Esophagus squamous epithelium (tissue), 4 donors: ENCODE data around the gene EDA.

ENCODE experiments used
- POLR2A ChIP-seq, 4 donors: fragments of 450-650 bp; IDR thresholded peaks; one replicate each; pipeline ENCODE4 v1.6.1; 2017; ENCODE audit warnings: antibody characterized with exemption in 4 of 4, mild to moderate bottlenecking in 4 of 4, moderate library complexity in 3 of 4
- TF ChIP-seq, protein P1 (sequence below), 6 experiments: fragments of 450-650 bp in 4 of 6; fragments of 200-600 bp in 2 of 6; sonication (generic) in 2 of 6; IDR thresholded peaks; one replicate each; pipeline ENCODE4 v1.5.1; 2016 to 2019; ENCODE audit warnings: antibody characterized with exemption in 6 of 6, mild to moderate bottlenecking in 4 of 6, moderate library complexity in 4 of 6

DNA sequence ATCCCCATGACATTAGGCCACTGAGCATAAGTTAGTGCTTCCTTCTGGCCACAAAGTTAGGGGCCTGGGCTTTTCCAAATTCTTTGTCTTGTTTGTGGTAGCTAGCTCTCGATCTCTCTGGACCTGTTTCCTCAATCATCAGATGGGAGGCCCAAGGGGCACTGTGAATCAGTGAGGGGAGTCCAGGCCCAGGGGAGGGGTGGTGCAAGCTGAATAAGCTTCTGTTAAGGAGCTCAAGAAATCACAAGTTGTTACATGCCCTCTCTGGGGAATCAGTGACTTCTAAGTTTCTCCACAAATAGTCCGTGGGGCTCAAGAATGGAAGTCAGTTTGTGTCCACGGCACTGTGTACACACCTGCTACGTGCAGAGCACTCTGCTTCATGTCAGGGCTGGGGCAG lies 418.7 kb downstream of the EDA start:
- no peak for TF ChIP-seq POLR2A (IDR thresholded peaks at IDR 0.05)
- TF ChIP-seq, protein P1, sequence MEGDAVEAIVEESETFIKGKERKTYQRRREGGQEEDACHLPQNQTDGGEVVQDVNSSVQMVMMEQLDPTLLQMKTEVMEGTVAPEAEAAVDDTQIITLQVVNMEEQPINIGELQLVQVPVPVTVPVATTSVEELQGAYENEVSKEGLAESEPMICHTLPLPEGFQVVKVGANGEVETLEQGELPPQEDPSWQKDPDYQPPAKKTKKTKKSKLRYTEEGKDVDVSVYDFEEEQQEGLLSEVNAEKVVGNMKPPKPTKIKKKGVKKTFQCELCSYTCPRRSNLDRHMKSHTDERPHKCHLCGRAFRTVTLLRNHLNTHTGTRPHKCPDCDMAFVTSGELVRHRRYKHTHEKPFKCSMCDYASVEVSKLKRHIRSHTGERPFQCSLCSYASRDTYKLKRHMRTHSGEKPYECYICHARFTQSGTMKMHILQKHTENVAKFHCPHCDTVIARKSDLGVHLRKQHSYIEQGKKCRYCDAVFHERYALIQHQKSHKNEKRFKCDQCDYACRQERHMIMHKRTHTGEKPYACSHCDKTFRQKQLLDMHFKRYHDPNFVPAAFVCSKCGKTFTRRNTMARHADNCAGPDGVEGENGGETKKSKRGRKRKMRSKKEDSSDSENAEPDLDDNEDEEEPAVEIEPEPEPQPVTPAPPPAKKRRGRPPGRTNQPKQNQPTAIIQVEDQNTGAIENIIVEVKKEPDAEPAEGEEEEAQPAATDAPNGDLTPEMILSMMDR (IDR thresholded peaks at IDR 0.05): no peak
